ENCODE results near the gene CNOT2. TPM values are rescaled to one million over a fixed set of nuclear protein-coding genes. Genes with fewer than 3 reads are reported as not detected.
"Not testable (repeated sequence)": the region's sequence is repeated elsewhere in the genome, so short reads cannot be mapped to it uniquely, and the experiment has no call there.

Gene CNOT2
- total RNA-seq, 2 donors from 2014 or later = 96.2 to 96.5 TPM

DNA sequence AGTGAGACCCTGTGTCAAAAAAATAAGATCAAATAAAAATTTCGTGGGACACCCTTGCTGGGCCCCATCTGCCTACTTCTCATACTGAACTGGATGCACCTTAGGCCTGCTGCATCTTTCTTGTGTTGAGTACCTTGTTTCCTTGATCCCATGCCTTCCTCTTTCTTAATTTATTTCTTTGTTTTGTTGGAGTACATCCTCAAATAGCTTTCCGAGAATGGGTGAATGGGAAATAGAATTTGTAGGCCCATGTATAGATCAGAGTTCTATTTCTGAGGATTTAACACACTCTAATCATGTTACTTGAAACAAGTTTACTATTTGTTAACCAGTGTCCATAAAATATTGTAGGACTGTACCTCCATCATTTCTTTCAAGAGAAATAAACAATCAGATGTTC is 146.4 kb downstream of the CNOT2 start:
- Histone ChIP-seq H3K9me3 (ENCODE audit: control insufficient read depth, low read length) (peaks cover 9% of the 10 kb centered on the region), H3K27me3 (ENCODE audit: control insufficient read depth, insufficient read depth, low read length, poor library complexity, severe bottlenecking) (no peaks in the 10 kb centered on the region), H3K27ac (ENCODE audit: low read depth, low read length) (no peak overlapping the region), H3K4me1 (ENCODE audit: control insufficient read depth, insufficient read depth, low read length) (no peaks in the 10 kb centered on the region), H3K4me3 (ENCODE audit: low read length) (no peak overlapping the region), H3K9ac (ENCODE audit: extremely low read depth, low read length, poor library complexity, severe bottlenecking) (no peak overlapping the region), H3K36me3 (ENCODE audit: control insufficient read depth, insufficient read depth, low read length) (no peaks in the 10 kb centered on the region)
- DNase-seq = no peak
- 82 to 92% methylated on average over 1 of the region's 2 CpGs for WGBS, 2 experiments (ENCODE audit: insufficient coverage in 1 of 2, insufficient read length in 1 of 2)
- TF ChIP-seq, protein P1, sequence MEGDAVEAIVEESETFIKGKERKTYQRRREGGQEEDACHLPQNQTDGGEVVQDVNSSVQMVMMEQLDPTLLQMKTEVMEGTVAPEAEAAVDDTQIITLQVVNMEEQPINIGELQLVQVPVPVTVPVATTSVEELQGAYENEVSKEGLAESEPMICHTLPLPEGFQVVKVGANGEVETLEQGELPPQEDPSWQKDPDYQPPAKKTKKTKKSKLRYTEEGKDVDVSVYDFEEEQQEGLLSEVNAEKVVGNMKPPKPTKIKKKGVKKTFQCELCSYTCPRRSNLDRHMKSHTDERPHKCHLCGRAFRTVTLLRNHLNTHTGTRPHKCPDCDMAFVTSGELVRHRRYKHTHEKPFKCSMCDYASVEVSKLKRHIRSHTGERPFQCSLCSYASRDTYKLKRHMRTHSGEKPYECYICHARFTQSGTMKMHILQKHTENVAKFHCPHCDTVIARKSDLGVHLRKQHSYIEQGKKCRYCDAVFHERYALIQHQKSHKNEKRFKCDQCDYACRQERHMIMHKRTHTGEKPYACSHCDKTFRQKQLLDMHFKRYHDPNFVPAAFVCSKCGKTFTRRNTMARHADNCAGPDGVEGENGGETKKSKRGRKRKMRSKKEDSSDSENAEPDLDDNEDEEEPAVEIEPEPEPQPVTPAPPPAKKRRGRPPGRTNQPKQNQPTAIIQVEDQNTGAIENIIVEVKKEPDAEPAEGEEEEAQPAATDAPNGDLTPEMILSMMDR (conservative IDR thresholded peaks at IDR 0.05) = no peak
- Mint-ChIP-seq H3K27me3 (ENCODE audit: insufficient read depth) (no peaks in the 10 kb centered on the region), H3K27ac (no peak overlapping the region), H3K4me1 (no peaks in the 10 kb centered on the region), H3K9me3 (peaks cover 7% of the 10 kb centered on the region), H3K36me3 (ENCODE audit: low read depth) (peaks cover 18% of the 10 kb centered on the region), H3K4me3 (no peak overlapping the region)

DNA sequence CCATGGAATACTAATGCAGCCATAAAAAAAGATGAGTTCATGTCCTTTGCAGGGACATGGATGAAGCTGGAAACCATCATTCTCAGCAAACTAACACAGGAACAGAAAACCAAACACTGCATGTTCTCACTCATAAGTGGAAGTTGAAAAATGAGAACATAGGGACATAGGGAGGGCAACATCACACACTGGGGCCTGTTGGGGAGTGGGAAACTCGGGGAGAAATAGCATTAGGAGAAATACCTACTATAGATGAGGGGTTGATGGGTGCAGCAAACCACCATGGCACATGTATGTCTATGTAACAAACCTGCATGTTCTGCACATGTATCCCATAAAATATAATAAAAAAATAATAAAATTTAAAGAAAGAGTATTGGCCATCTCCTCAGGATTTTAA is 149.4 kb downstream of the CNOT2 start:
- H3K27ac ChIP-seq (ENCODE audit: low read depth, low read length); DNase-seq; H3K27me3 Mint-ChIP-seq (ENCODE audit: insufficient read depth); H3K4me3 ChIP-seq (ENCODE audit: low read length); H3K4me1 ChIP-seq (ENCODE audit: control insufficient read depth, insufficient read depth, low read length); H3K4me1 Mint-ChIP-seq; H3K9me3 ChIP-seq (ENCODE audit: control insufficient read depth, low read length); H3K4me3 Mint-ChIP-seq; H3K27me3 ChIP-seq (ENCODE audit: control insufficient read depth, insufficient read depth, low read length, poor library complexity, severe bottlenecking); H3K9me3 Mint-ChIP-seq; H3K27ac Mint-ChIP-seq; H3K36me3 ChIP-seq (ENCODE audit: control insufficient read depth, insufficient read depth, low read length); H3K9ac ChIP-seq (ENCODE audit: extremely low read depth, low read length, poor library complexity, severe bottlenecking): not testable (repeated sequence)
- WGBS, 2 experiments (ENCODE audit: insufficient coverage in 1 of 2, insufficient read length in 1 of 2) = 100% methylated on average over 1 of the region's 1 CpG; no CpG with 5 or more reads in 1 of the 2 experiments
- H3K36me3 Mint-ChIP-seq (ENCODE audit: low read depth) = peaks cover 26% of the 10 kb centered on the region

DNA sequence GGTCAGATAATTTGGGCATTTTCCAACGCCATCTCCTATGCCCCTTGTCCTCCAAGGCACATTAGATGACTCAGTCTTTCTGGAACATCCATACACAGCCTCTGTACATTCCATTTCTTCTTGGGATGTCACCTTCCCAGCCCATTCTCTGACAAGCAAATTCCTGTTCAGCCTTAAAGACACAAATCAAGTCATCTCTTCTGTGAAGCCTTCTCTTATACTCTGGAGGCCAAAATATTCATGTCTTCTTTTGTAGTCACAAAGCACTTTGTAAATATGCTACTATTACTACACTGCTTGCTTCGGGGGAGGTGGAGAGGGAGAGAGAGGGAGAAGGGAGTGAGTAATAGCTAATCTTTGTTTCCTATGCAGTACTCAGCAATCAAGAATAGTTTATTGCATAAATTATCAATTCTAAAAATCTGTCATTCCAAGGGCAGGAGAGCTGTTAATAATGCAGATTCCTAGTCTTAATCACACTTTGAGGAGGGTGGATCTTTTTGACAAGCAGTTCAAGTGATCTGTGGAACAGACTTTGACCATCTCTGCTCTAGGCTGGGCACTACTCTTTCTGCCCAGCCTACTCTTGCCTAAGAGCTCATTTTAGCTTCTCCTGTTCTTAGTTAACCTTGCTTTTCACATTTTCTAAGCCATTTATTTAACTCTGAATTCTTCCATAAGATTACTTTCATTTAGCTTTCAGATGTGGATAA is 150.7 kb downstream of the CNOT2 start:
- Mint-ChIP-seq H3K27ac (no peak overlapping the region), H3K4me1 (no peaks in the 10 kb centered on the region), H3K36me3 (ENCODE audit: low read depth) (peaks cover 25% of the 10 kb centered on the region), H3K27me3 (ENCODE audit: insufficient read depth) (no peaks in the 10 kb centered on the region), H3K4me3 (no peak overlapping the region), H3K9me3 (peaks cover 7% of the 10 kb centered on the region)
- Histone ChIP-seq H3K27ac (ENCODE audit: low read depth, low read length) (no peak overlapping the region), H3K4me1 (ENCODE audit: control insufficient read depth, insufficient read depth, low read length) (no peaks in the 10 kb centered on the region), H3K27me3 (ENCODE audit: control insufficient read depth, insufficient read depth, low read length, poor library complexity, severe bottlenecking) (no peaks in the 10 kb centered on the region), H3K36me3 (ENCODE audit: control insufficient read depth, insufficient read depth, low read length) (no peaks in the 10 kb centered on the region), H3K4me3 (ENCODE audit: low read length) (no peak overlapping the region), H3K9ac (ENCODE audit: extremely low read depth, low read length, poor library complexity, severe bottlenecking) (no peak overlapping the region), H3K9me3 (ENCODE audit: control insufficient read depth, low read length) (peaks cover 9% of the 10 kb centered on the region)
- DNase-seq = no peak
- TF ChIP-seq, protein P1 (conservative IDR thresholded peaks at IDR 0.05) = no peak
- WGBS, 2 experiments (ENCODE audit: insufficient coverage in 1 of 2, insufficient read length in 1 of 2) = 96% methylated on average over 1 of the region's 2 CpGs; no CpG with 5 or more reads in 1 of the 2 experiments

GRCh38 chr12:70398002-70398401 is 154.8 kb downstream of the CNOT2 start:
- Histone ChIP-seq H3K4me3 (ENCODE audit: low read length) (no peak overlapping the region), H3K9ac (ENCODE audit: extremely low read depth, low read length, poor library complexity, severe bottlenecking) (no peak overlapping the region), H3K27ac (ENCODE audit: low read depth, low read length) (no peak overlapping the region), H3K36me3 (ENCODE audit: control insufficient read depth, insufficient read depth, low read length) (peaks cover 20% of the 10 kb centered on the region), H3K27me3 (ENCODE audit: control insufficient read depth, insufficient read depth, low read length, poor library complexity, severe bottlenecking) (no peaks in the 10 kb centered on the region), H3K4me1 (ENCODE audit: control insufficient read depth, insufficient read depth, low read length) (no peaks in the 10 kb centered on the region), H3K9me3 (ENCODE audit: control insufficient read depth, low read length) (no peaks in the 10 kb centered on the region)
- no peaks in the 10 kb centered on the region for H3K27me3 Mint-ChIP-seq (ENCODE audit: insufficient read depth)
- DNase-seq = no peak
- H3K4me3 Mint-ChIP-seq = no peak overlapping the region
- H3K36me3 Mint-ChIP-seq (ENCODE audit: low read depth) = peaks cover 34% of the 10 kb centered on the region
- H3K9me3 Mint-ChIP-seq = no peaks in the 10 kb centered on the region
- H3K4me1 Mint-ChIP-seq = no peaks in the 10 kb centered on the region
- TF ChIP-seq, protein P1 (conservative IDR thresholded peaks at IDR 0.05) = no peak
- H3K27ac Mint-ChIP-seq = no peak overlapping the region

Measured in endodermal cell (in vitro differentiated cells).